NB4 (cell line): ENCODE measurements around the gene FAM83G.
"Not testable (repeated sequence)": the region's sequence is repeated elsewhere in the genome, so short reads cannot be mapped to it uniquely, and the experiment has no call there.

ENCODE experiments used
- DNase-seq: peaks from one replicate; pipeline ENCODE4 v3.0.0; 2010; ENCODE audit warnings: low read depth
- H3K4me3 ChIP-seq: one replicate; pipeline ENCODE4 v1.5.1; 2011; ENCODE audit warnings: mild to moderate bottlenecking, low read depth, low read length, moderate library complexity
- MYC ChIP-seq: IDR thresholded peaks from 2 replicates; pipeline ENCODE4 v1.6.1; 2011; ENCODE audit warnings: low read depth, low read length
- POLR2A ChIP-seq: IDR thresholded peaks from 2 replicates; pipeline ENCODE4 v1.6.1; 2011; ENCODE audit warnings: mild to moderate bottlenecking; ENCODE audit not compliant: insufficient read length; ENCODE audit errors: extremely low read depth
- TF ChIP-seq, protein P1 (sequence below): IDR thresholded peaks from 2 replicates; pipeline ENCODE4 v1.6.1; 2011; ENCODE audit warnings: low read depth, low read length
- TF ChIP-seq, protein P2 (sequence below): IDR thresholded peaks from one replicate; pipeline ENCODE4 v1.5.1; 2012; ENCODE audit warnings: low read depth, low read length

The FAM83G gene, protein sequence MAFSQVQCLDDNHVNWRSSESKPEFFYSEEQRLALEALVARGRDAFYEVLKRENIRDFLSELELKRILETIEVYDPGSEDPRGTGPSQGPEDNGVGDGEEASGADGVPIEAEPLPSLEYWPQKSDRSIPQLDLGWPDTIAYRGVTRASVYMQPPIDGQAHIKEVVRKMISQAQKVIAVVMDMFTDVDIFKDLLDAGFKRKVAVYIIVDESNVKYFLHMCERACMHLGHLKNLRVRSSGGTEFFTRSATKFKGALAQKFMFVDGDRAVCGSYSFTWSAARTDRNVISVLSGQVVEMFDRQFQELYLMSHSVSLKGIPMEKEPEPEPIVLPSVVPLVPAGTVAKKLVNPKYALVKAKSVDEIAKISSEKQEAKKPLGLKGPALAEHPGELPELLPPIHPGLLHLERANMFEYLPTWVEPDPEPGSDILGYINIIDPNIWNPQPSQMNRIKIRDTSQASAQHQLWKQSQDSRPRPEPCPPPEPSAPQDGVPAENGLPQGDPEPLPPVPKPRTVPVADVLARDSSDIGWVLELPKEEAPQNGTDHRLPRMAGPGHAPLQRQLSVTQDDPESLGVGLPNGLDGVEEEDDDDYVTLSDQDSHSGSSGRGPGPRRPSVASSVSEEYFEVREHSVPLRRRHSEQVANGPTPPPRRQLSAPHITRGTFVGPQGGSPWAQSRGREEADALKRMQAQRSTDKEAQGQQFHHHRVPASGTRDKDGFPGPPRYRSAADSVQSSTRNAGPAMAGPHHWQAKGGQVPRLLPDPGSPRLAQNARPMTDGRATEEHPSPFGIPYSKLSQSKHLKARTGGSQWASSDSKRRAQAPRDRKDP

DNA sequence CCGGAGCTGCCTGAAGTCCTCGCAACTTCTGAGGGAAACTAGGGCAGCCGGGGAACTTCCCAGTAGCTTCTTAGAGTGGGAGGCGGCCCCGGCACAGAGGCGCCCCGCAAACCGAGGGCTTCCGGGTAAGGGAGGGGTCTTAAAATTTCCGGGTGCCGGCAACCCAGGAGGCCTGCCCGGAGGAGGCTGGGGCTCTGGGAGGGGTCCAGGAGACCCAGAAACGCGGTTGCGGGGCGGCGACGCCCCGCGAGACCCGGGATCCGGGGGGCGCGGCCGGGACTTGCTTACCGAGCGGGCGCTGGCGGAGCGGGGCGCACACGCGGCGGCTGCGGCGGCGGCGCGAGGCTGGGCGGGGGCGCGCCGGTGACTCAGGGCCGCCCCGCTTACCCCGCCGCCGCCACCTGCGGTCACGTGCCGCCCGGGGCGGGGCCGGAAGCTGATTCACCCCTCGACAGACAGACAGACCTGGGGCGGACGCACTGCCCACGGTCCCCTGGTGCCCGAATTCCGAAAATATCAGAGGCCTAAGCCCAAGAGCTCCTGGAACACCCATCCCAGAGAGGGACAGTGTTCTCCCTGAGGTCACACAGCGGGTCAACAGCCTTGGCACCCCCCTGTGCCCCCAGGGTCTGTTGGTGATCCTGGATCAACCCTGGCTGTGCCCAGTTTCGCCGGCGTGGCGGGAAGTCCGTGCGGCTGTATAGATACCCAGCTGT, at the start of gene FAM83G:
FAM83G (minus strand) TSS at position 344 of the 716 bp plus-strand sequence. CDS start 723 bp downstream, outside the sequence.
- DNase-seq, result peak; percentile 88
- peak within 1 kb of the TSS; percentile 72 for H3K4me3 ChIP-seq

DNA sequence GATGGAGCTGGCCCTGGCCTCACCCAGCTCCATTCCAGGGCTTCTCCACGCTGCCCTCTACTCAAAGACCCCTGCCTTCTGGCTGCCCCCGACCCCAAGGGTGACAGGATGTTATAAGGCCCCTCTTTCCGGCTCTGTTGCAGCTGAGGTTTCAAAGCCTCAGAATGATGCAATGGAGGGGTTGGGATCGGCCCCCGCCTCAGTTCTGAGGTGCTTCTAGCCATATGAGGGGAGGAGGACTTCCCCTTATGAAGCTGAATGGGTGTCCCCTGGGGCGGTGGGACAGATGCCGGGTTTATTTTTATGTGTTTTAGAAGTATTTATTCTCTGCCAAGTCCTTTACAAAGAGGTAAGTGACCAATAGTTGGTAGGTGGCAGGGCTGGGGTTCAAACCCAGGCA, 44.3 kb upstream of the FAM83G start:
- DNase-seq, H3K4me3 ChIP-seq: not testable (repeated sequence)

More for the DNA sequence above, at the start of gene FAM83G:
- TF ChIP-seq, protein P1, sequence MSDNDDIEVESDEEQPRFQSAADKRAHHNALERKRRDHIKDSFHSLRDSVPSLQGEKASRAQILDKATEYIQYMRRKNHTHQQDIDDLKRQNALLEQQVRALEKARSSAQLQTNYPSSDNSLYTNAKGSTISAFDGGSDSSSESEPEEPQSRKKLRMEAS, result peak; percentile 77
- TF ChIP-seq MYC, result no peak
- TF ChIP-seq POLR2A, result peak; percentile 32
- TF ChIP-seq, protein P2, sequence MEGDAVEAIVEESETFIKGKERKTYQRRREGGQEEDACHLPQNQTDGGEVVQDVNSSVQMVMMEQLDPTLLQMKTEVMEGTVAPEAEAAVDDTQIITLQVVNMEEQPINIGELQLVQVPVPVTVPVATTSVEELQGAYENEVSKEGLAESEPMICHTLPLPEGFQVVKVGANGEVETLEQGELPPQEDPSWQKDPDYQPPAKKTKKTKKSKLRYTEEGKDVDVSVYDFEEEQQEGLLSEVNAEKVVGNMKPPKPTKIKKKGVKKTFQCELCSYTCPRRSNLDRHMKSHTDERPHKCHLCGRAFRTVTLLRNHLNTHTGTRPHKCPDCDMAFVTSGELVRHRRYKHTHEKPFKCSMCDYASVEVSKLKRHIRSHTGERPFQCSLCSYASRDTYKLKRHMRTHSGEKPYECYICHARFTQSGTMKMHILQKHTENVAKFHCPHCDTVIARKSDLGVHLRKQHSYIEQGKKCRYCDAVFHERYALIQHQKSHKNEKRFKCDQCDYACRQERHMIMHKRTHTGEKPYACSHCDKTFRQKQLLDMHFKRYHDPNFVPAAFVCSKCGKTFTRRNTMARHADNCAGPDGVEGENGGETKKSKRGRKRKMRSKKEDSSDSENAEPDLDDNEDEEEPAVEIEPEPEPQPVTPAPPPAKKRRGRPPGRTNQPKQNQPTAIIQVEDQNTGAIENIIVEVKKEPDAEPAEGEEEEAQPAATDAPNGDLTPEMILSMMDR, result no peak

DNA sequence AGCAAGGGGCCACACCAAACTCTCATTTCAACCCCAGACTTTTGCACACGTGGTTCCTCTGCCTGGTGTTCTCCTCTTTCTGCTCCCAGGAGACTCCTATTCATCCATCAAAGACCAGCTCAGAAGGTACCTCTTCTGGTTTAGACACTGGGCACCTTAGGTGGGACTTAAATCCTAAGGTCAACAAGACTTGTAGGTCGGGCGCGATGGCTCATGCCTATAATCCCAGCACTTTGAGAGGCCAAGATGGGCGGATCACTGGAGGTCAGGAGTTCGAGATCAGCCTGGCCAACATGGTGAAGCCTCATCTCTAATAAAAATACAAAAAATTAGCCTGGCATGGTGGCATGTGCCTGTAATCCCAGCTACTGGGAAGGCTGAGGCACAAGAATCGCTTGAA, 42.9 kb upstream of the FAM83G start:
- H3K4me3 ChIP-seq, DNase-seq: not testable (repeated sequence)

DNA sequence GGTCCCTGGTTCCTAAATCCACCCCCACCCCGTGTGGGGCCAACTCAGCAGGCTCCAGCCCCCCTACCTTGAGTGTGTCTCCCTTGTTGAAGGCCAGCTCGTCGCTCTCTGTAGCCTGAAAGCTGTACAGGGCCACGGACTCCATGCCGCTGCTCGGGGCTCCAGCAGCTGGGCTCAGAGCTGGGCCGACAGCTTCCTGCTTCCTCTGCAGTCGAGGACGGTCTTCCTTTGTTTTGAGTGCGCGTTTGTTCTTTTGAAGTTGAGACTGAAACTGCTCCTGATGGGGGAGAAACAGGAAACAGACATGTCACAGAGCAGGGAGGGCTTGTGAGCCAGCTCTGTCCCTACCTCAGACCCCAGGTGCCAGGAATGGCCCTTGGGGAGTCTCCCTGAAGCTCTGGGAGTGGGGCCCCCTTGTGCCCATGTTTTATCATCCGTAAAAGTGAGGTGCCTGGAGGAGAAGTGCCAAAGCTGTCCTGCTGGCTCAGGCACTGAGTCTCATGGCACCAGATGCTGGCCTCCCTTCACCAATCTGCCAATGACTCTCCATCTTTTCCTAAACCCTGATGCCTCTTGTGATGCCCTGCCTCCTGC, 42.3 kb upstream of the FAM83G start, which contains the start of gene GRAP:
GRAP (minus strand) TSS at position 176 of the 594 bp plus-strand sequence; CDS start at position 145, 31 bp downstream.
- not testable (repeated sequence) for H3K4me3 ChIP-seq, DNase-seq

DNA sequence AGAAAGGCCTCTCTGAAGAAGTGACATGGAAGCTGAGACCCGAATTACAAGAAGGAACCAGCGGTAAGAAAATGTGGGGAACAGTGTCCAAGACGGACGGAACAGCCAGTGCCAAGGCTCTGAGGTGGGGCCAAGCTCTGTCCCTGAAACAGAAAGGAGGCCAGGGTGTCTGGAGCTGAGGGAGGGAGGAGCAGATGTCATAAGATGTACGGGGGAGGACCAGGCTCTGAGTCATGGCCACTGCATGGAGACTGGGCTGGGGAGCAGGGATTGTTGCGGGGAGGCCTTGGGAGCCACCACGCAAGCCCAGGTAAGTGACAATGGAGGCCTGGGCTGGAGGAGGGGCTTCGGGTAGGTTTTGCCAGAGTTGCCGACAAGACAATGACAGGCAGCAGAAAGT, 40.1 kb upstream of the FAM83G start:
- not testable (repeated sequence) for DNase-seq, H3K4me3 ChIP-seq

DNA sequence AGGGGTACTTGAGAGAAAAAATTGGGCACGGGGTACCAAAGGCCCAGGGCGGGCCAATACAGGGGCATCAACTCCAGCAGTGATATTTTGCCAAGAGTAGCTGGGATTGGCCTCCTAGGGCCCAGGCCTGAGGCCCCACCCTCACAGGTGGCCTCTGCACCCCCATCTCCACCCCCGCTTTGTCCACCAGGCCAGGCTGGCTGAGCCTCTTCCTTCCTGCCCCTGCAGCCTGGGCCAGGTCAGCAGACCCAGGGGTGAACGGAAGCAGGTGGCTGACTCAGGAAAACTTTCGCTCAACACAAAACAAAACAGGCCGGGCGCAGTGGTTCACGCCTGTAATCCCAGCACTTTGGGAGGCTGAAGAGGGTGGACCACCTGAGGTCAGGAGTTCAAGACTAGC, 38.5 kb upstream of the FAM83G start:
- DNase-seq, H3K4me3 ChIP-seq: not testable (repeated sequence)

DNA sequence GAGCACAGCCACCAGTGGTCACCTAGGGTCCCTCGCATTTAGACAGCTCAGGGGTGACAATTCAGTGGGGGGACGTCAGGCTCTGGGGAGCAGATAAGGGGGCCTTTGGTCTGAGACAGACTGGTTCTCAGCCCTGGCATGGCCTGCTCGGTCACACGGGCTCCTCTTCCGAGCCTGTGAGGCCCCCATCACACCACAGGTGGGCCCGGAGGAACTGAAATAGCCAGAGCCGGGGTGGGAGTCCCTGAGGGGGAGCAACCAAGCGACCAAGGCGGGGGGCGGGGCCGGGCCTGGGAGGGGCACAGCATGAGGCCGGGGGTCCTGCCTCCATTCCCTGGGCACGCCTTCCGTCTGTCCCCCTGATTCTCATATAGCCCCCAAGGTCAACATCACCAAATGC, 37.8 kb upstream of the FAM83G start:
- DNase-seq, H3K4me3 ChIP-seq: not testable (repeated sequence)

DNA sequence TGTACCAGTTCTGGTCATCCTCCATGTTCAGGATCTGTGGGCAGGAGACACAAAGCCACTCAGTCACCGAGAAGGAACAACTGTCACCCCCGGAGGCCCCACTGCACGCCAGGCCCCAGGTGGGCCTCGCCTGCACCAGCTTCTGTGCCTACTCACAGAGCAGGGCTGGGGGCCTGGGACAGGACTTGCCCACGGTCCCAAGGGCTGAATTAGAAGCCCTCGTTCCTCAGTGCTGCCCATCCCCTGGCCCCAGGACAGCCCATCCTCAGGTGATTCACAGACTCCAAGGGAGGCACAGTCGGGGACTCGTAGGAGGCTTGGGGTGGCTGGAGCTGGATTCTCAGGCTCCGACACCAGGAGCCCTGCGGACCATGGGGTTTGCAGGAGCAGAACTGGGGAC, 37.3 kb upstream of the FAM83G start:
- not testable (repeated sequence) for H3K4me3 ChIP-seq, DNase-seq

DNA sequence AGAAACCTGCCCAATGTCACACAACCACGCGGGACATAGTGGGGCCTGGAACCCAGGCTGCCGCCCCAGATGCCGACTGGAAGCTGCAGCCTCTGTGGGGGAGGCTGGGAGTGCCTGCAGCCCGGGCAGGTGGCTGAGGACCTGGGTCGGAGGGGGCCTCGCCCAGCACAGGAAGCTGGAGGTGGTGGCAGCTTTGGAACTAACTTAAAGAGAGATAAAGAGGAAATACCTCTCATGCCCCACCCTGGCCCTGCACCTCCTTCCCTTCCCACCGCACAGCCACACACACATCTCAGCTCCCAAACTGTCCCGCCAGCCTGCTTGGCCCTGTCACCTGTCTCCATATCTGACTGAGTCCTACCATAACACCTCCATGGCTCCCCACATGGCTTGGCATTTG, 35.8 kb upstream of the FAM83G start:
- not testable (repeated sequence) for H3K4me3 ChIP-seq, DNase-seq

DNA sequence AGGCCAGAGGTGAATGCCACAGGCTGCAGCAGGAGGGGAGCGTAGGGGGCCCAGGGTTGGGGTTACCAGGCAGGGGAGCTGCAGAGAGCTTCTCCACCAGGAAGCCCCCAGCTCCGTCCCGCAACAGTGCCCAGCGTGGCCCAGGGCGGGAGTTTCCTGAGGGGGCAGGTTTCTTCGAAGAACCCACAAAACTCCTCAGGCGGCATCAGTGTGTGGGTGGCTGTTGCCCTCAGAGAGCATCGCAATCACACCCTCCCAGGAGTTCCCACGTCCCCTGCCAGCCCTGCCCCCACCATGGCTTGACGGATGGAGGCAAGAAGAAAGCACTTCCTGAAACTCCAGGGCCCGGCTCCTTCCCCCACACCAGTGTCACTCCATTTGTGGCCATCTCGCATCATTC, 34.2 kb upstream of the FAM83G start:
- not testable (repeated sequence) for DNase-seq, H3K4me3 ChIP-seq

DNA sequence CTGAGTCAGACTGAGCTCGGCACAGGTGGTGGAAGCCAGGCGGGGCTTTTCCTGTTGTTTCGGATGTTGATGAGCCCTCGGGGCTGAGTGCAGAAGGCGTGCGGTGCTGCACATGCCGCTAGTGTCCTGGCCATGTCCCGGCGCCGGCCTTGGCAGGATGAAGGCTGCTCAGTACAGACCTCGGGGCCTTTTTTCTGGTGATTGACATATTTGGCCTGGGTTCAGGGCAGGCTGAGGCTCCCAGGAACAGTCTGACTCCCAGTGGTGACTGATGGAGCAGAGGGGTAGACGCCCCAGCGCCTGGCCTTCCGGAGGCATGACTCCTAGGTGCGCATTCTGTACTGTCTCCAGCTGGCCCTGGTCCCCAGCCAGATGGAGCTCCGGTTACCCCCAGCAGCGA, 33.4 kb upstream of the FAM83G start:
- not testable (repeated sequence) for H3K4me3 ChIP-seq, DNase-seq

DNA sequence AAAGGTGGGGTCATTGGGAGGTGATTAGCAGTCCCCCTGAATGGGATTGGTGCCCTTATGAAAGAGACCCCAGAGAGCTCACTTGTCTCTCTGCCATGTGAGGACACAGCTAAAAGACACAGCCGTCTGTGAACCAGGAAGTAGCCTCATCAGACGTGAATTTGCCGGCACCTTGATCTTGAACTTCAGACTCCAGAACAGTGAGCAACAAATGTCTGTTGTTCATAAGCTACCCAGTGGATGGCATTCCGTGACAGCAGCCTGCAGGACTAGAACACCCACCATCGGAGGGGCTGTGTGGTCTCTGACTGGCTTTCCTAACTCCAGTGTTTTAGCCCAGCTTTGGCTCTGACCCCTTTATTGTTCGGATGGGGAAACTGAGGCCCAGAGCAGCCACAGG, 33.0 kb upstream of the FAM83G start:
- not testable (repeated sequence) for H3K4me3 ChIP-seq, DNase-seq

DNA sequence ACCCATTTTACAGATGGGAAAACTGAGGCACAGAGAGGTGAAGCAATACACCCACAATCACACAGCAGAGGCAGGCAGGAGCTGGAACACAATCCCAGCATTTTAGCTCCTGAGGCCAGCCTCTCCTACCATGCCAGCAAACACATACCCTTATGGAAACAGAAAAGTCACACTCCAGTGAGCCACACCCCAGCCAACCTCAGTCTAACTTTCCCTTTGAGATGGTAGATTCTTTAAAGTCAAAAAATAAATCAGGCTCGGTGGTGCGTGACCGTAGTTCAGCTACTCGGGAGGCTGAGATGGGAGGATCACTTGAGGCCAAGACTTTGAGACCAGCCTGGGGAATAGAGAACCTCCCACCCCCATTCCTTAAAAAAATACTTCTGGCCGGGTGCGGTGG, 31.6 kb upstream of the FAM83G start:
- not testable (repeated sequence) for DNase-seq, H3K4me3 ChIP-seq

DNA sequence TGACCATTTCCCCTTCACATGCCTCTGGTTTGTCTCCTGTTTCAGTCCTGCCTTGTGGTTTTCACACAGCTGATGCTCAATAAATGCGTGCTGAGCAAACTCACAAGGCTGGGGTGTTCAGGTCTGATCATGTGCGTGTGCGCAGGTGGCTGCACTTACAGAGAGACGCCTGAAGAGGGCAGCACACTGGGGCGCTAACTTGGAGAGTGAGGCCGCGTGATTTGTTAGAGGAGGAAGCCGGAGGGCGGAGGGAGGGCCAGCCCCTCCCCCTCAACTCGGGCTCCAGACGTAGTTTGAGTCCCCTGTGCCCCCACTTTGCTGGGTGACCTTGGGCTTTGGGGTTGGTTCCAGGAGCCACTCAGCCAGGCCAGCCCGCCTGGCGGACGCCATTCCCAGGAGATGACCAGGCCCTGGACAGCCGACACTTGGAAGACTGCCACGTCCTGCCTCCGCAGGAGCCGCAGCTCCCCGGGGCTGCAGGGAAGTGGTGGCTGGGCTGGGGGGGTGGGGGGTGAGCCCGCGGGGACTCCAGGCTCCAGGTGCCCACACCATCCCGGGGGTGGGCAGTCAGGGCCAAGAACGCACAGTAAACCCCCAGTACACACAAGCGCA, 27.9 kb upstream of the FAM83G start:
- H3K4me3 ChIP-seq, DNase-seq: not testable (repeated sequence)
